Adrenal gland (tissue), 12 donors: ENCODE results near the gene ZNF184. TPM values are rescaled to one million over a fixed set of nuclear protein-coding genes. Genes with fewer than 3 reads are reported as not detected.

Source experiments
- DNase-seq, 7 donors: peaks; one replicate each; pipeline ENCODE4 v3.0.0-alpha.2; 2019 to 2020
- H3K27ac ChIP-seq, 5 donors: fragments of 200-600 bp; sonication (generic) in 4 of 5; 1 replicate in 3 of 5; 2 replicates in 2 of 5; pipeline versions ENCODE4 v1.5.1 to v1.8.0; 2016 to 2020; ENCODE audit warnings: mild to moderate bottlenecking in 1 of 5
- H3K27me3 ChIP-seq: fragments of 200-600 bp; 2 replicates; pipeline ENCODE4 v1.8.0; 2021
- H3K36me3 ChIP-seq, 2 donors: fragments of 200-600 bp; replicated peaks in 1 of 2; 1 replicate in 1 of 2; 2 replicates in 1 of 2; pipeline versions ENCODE4 v1.5.1 to v1.8.0; 2018 to 2022
- H3K4me1 ChIP-seq, 2 donors: fragments of 200-600 bp; replicated peaks in 1 of 2; 1 replicate in 1 of 2; 2 replicates in 1 of 2; pipeline versions ENCODE4 v1.5.1 to v1.8.0; 2018 to 2021
- H3K4me3 ChIP-seq, 4 donors: fragments of 200-600 bp; sonication (generic) in 3 of 4; one replicate each; pipeline ENCODE4 v1.5.1; 2016 to 2018
- H3K9me3 ChIP-seq, 3 donors: fragments of 200-600 bp; sonication (generic) in 1 of 3; replicated peaks in 1 of 3; 1 replicate in 2 of 3; 2 replicates in 1 of 3; pipeline versions ENCODE4 v1.5.1 to v1.8.0; 2016 to 2021
- CTCF ChIP-seq, 6 experiments: fragments of 450-650 bp in 4 of 6; fragments of 200-600 bp in 2 of 6; sonication (generic) in 1 of 6; IDR thresholded peaks; 1 replicate in 5 of 6; 2 replicates in 1 of 6; pipeline versions ENCODE4 v1.5.1 to v1.8.0; 2016 to 2021; ENCODE audit warnings: antibody characterized with exemption in 6 of 6, mild to moderate bottlenecking in 2 of 6, moderate library complexity in 1 of 6
- POLR2A ChIP-seq, 2 donors: fragments of 450-650 bp; IDR thresholded peaks; one replicate each; pipeline ENCODE4 v1.6.1; 2017; ENCODE audit warnings: antibody characterized with exemption in 2 of 2, mild to moderate bottlenecking in 2 of 2, moderate library complexity in 1 of 2
- WGBS, 4 donors: extraction: QIAGEN DNeasy Blood & Tissue Kit in 2 of 4; methylation state at CpG; one replicate each; pipeline versions ENCODE4 v1.1.5 to v1.1.7; 2013 to 2017; 5-methylcytosine and 5-hydroxymethylcytosine counted together
- intact Hi-C, 2 donors: fragments of 100-400 bp; cut with DNase I; formaldehyde crosslinking; loops; one replicate each; pipeline versions ENCODE4 v1.14.1 to v1.15.0; 2022 to 2023
- polyA plus RNA-seq, 3 donors: library from polyadenylated mRNA; stranded (reverse); fragments of 200-250 nt in 2 of 3; fragments of 350-450 nt in 1 of 3; fragmentation: Illumina TruSeq in 1 of 3; extraction: RNeasy Lipid Tissue Mini Kit (QIAGEN cat#74804) in 1 of 3; gene quantifications; one replicate each; pipeline ENCODE4 v1.2.3, GENCODE V29; 2013 to 2014
- total RNA-seq, 9 donors: library from RNA; depleted of rRNA in 4 of 9; stranded (reverse); fragments of >200 nt in 4 of 9; fragments of 120-200 nt in 1 of 9; fragmentation: NEBNext Ultra II Directional in 1 of 9; extraction: Animal tissue kit (Norgen Biotek cat#: 25700) in 1 of 9; gene quantifications; one replicate each; pipeline versions ENCODE4 v1.1.0 to v1.2.4, GENCODE V29; 2013 to 2023
- donor health status: healthy with polysubstance abuse.
- donor health status: Bipolar disorder and iron deficiency.
- donor health status: DM: yes; HTN: yes; CAD: no.
- donor health status: DM: no; HTN: no; CAD: no.
- donor health status: DM: no; HTN: no; CAD: no.
- donor health status: DM: yes; HTN: yes; CAD: no.

ZNF184 gene
- total and polyA plus RNA-seq, 12 donors, result 1.3 to 8.3 (median 4.9) TPM

GRCh38 chr6:27494987-27495385, 22.1 kb upstream of the ZNF184 start:
- intact Hi-C loops, result no loop called here
- H3K36me3 ChIP-seq, result no peaks in the 10 kb centered on the region
- WGBS, 4 donors, result 8 to 11% (median 9%) methylated on average over 7 of the region's 7 CpGs
- peak overlapping the region in 1 of 4 donors; percentile 53 for H3K4me3 ChIP-seq
- TF ChIP-seq POLR2A (IDR thresholded peaks at IDR 0.05) (no peak), CTCF (IDR thresholded peaks at IDR 0.05) (no peak)
- no peaks in the 10 kb centered on the region for H3K27me3 ChIP-seq
- peak overlapping the region in 1 of 5 donors; percentile 32 for H3K27ac ChIP-seq
- no peaks in the 10 kb centered on the region for H3K9me3 ChIP-seq
- no peak for DNase-seq
- H3K4me1 ChIP-seq, result no peaks in the 10 kb centered on the region

- no peak for TF ChIP-seq POLR2A (IDR thresholded peaks at IDR 0.05)
- no peak for TF ChIP-seq CTCF (IDR thresholded peaks at IDR 0.05)
- no peaks in the 10 kb centered on the region for H3K9me3 ChIP-seq
- H3K36me3 ChIP-seq, result no peaks in the 10 kb centered on the region
- 28 to 50% (median 38%) methylated on average over 1 of the region's 1 CpG for WGBS, 4 donors
- no peak for DNase-seq
- H3K27me3 ChIP-seq, result no peaks in the 10 kb centered on the region
- H3K4me1 ChIP-seq, result no peaks in the 10 kb centered on the region
- no peak overlapping the region for H3K27ac ChIP-seq
- no peak overlapping the region for H3K4me3 ChIP-seq
- intact Hi-C loops, result no loop called here
Observed at GRCh38 chr6:27494103-27494502, 21.2 kb upstream of the ZNF184 start.

DNA sequence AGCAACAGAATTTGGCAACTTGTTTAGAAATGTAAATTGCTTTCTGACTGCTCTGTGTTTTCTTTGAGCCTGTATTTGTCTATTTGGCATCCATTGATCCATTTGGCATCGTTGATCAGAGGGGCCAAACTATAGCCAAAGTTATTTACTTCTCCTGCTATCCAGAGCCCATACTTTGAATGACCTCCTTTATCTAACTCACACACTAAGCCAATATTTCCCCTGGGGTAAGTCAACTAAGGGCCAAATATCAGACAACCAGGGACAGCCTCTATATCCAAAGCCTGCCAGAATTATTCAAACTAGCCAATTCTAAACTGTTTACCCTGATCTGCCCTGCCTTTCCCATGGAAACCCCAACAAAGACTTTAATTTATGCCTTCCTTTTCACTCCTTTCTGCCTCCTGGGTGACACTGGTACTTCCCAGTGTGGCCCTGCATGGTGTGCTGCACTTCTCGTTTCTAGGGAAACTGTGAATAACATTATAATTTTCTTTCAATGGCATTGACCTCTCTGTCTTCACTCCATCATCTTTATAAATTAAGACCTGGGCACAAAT, 19.8 kb upstream of the ZNF184 start:
- intact Hi-C loops, result no loop called here

More for the DNA sequence above, 19.8 kb upstream of the ZNF184 start:
- H3K9me3 ChIP-seq, result no peaks in the 10 kb centered on the region
- H3K4me1 ChIP-seq, result no peaks in the 10 kb centered on the region
- H3K36me3 ChIP-seq, result no peaks in the 10 kb centered on the region
- TF ChIP-seq POLR2A (IDR thresholded peaks at IDR 0.05) (no peak), CTCF (IDR thresholded peaks at IDR 0.05) (no peak)
- WGBS, 4 donors, result 69 to 75% (median 71%) methylated on average over 2 of the region's 2 CpGs
- H3K27me3 ChIP-seq, result no peaks in the 10 kb centered on the region
- H3K4me3 ChIP-seq, result no peak overlapping the region
- DNase-seq, result no peak
- H3K27ac ChIP-seq, result no peak overlapping the region
